Transverse colon (tissue), 4 donors: ENCODE results near the gene NPM3. TPM values are rescaled to one million over a fixed set of nuclear protein-coding genes. Genes with fewer than 3 reads are reported as not detected.
A peak's percentile ranks its signal among the peaks of the same experiment; 100 is the strongest.

Experiments
- DNase-seq: peaks from one replicate; pipeline ENCODE4 v3.0.0-alpha.2; 2019
- H3K27ac ChIP-seq, 4 donors: fragments of 200-600 bp; sonication (generic); 2 replicates each; pipeline ENCODE4 v1.5.1; 2016 to 2018; ENCODE audit warnings: inconsistent platforms in 4 of 4
- H3K27me3 ChIP-seq: fragments of 200-600 bp; sonication (generic); 2 replicates; pipeline ENCODE4 v1.5.1; 2017; ENCODE audit warnings: inconsistent platforms
- H3K36me3 ChIP-seq, 4 donors: fragments of 200-600 bp; sonication (generic); 2 replicates each; pipeline ENCODE4 v1.5.1; 2017 to 2019; ENCODE audit warnings: inconsistent platforms in 4 of 4
- H3K4me1 ChIP-seq, 4 donors: fragments of 200-600 bp; sonication (generic); 2 replicates each; pipeline ENCODE4 v1.5.1; 2017 to 2020; ENCODE audit warnings: inconsistent platforms in 4 of 4
- H3K4me3 ChIP-seq, 4 donors: fragments of 200-600 bp; sonication (generic); 1 replicate in 1 of 4; 2 replicates in 3 of 4; pipeline versions ENCODE4 v1.5.1 to v1.6.1; 2017 to 2019; ENCODE audit warnings: inconsistent platforms in 4 of 4
- H3K9me3 ChIP-seq, 2 donors: fragments of 200-600 bp; sonication (generic); 2 replicates each; pipeline ENCODE4 v1.5.1; 2017 to 2019; ENCODE audit warnings: inconsistent platforms in 2 of 2
- EP300 ChIP-seq: sonication (generic); formaldehyde crosslinking; IDR thresholded peaks from one replicate; pipeline ENCODE4 v1.6.1; 2017; ENCODE audit warnings: antibody characterized with exemption, low read depth
- POLR2A ChIP-seq: fragments of 450-650 bp; IDR thresholded peaks from one replicate; pipeline ENCODE4 v1.6.1; 2016; ENCODE audit warnings: antibody characterized with exemption, mild to moderate bottlenecking, moderate library complexity
- POLR2AphosphoS5 ChIP-seq, 3 donors: sonication (generic); formaldehyde crosslinking; IDR thresholded peaks; one replicate each; pipeline ENCODE4 v1.6.1; 2016; ENCODE audit warnings: antibody characterized with exemption in 3 of 3
- WGBS, 2 donors: methylation state at CpG; one replicate each; pipeline ENCODE4 v1.1.5; 2018; ENCODE audit warnings: low coverage in 1 of 2; 5-methylcytosine and 5-hydroxymethylcytosine counted together
- in situ Hi-C, 4 donors: fragments of 200-750 bp; cut with MboI; loops; one replicate each; pipeline versions ENCODE4 v1.15.0 to v1.15.1; 2017; ENCODE audit warnings: low sequenced_read_pairs in 3 of 4, low pct_ligation_motif_present in 1 of 4, low pct_unique_long_range_greater_than_20kb in 1 of 4
- intact Hi-C: fragments of 100-400 bp; cut with DNase I; formaldehyde crosslinking; loops from one replicate; pipeline ENCODE4 v1.15.1; 2023; ENCODE audit warnings: low total_unique reads
- total RNA-seq, 4 donors: library from RNA; depleted of rRNA; stranded (reverse); fragments of >200 nt; gene quantifications; one replicate each; pipeline ENCODE4 v1.1.0, GENCODE V29; 2016
- TF ChIP-seq, protein P1 (sequence below), 5 experiments: fragments of 200-600 bp in 3 of 5; fragments of 450-650 bp in 2 of 5; sonication (generic) in 3 of 5; IDR thresholded peaks; 1 replicate in 2 of 5; 2 replicates in 3 of 5; pipeline ENCODE4 v1.5.1; 2016 to 2017; ENCODE audit warnings: antibody characterized with exemption in 5 of 5, inconsistent platforms in 3 of 5, mild to moderate bottlenecking in 2 of 5, moderate library complexity in 1 of 5

Gene NPM3
- total RNA-seq, 4 donors from 2014 or later = 8.2 to 18.7 (median 12.7) TPM

- peaks cover 2 to 49% (median 42%) of the 10 kb centered on the region in 4 donors for H3K4me1 ChIP-seq
Measured at GRCh38 chr10:101814466-101815071, 31.3 kb upstream of the NPM3 start.

DNA sequence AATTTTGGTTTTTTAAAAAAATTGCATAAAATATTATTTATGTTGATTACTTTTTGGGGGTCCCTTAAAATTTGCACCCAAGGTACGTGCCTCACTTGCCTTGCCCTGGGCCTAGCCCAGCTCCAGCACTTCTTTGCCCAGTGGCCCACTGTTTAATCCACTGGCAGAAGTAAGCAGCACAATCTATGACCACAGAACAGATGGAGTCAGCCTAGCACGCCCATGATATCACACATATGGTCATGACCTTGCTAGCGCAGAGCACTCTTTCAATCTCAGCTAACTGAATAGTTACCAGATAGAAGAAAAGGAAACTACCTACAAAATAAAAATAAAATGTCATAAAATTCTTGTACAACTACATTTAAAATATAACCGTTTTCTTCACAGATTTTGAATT lies 29.4 kb upstream of the NPM3 start:
- in situ Hi-C loops (no loop called here), intact Hi-C loops (no loop called here)
- Histone ChIP-seq H3K4me3 (no peak overlapping the region), H3K9me3 (no peaks in the 10 kb centered on the region), H3K4me1 (peaks cover 0 to 40% (median 32%) of the 10 kb centered on the region in 4 donors), H3K36me3 (peaks cover 0 to 53% (median 20%) of the 10 kb centered on the region in 4 donors), H3K27ac (no peak overlapping the region), H3K27me3 (no peaks in the 10 kb centered on the region)
- WGBS, 2 donors = 77 to 87% methylated on average over 3 to 4 of the region's 4 CpGs
- TF ChIP-seq POLR2AphosphoS5 (IDR thresholded peaks at IDR 0.05) (no peak), EP300 (no peak), POLR2A (no peak)
- TF ChIP-seq, protein P1, sequence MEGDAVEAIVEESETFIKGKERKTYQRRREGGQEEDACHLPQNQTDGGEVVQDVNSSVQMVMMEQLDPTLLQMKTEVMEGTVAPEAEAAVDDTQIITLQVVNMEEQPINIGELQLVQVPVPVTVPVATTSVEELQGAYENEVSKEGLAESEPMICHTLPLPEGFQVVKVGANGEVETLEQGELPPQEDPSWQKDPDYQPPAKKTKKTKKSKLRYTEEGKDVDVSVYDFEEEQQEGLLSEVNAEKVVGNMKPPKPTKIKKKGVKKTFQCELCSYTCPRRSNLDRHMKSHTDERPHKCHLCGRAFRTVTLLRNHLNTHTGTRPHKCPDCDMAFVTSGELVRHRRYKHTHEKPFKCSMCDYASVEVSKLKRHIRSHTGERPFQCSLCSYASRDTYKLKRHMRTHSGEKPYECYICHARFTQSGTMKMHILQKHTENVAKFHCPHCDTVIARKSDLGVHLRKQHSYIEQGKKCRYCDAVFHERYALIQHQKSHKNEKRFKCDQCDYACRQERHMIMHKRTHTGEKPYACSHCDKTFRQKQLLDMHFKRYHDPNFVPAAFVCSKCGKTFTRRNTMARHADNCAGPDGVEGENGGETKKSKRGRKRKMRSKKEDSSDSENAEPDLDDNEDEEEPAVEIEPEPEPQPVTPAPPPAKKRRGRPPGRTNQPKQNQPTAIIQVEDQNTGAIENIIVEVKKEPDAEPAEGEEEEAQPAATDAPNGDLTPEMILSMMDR (IDR thresholded peaks at IDR 0.05) = no peak
- no peak for DNase-seq

More at GRCh38 chr10:101814466-101815071, 31.3 kb upstream of the NPM3 start:
- 70% methylated on average over 8 of the region's 8 CpGs for WGBS, 2 donors
- H3K36me3 ChIP-seq = peaks cover 0 to 36% (median 10%) of the 10 kb centered on the region in 4 donors
- no peaks in the 10 kb centered on the region for H3K9me3 ChIP-seq
- no peaks in the 10 kb centered on the region for H3K27me3 ChIP-seq
- intact Hi-C loops (no loop called here), in situ Hi-C loops (no loop called here)
- peak overlapping the region in 2 of 4 donors; percentile 89 to 93 for H3K4me3 ChIP-seq
- H3K27ac ChIP-seq = peak overlapping the region in 2 of 4 donors; percentile 13 to 35
- no peak for DNase-seq
- TF ChIP-seq, protein P1 (IDR thresholded peaks at IDR 0.05) = no peak
- no peak for TF ChIP-seq POLR2AphosphoS5 (IDR thresholded peaks at IDR 0.05)
- TF ChIP-seq POLR2A = no peak
- TF ChIP-seq EP300 = no peak

DNA sequence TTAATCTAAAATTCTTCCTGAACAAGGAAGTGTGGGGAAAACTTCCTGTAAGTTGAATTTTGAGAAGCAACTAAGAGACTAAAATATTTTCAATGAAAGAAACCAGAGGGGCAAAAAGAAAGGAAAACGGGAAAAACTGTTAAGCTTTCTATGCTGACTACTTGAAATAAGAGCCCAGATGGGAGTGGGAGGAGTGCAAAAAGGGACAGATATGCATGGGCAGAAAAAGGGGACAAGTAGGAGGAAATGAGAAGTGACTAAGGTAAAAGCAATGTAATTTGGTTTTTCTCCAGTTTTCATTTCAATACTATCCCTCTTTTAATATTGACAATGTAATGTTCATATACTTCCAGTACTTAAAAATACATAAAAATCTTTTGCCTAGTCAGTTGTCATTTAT lies 23.9 kb upstream of the NPM3 start:
- peaks cover 0 to 91% (median 45%) of the 10 kb centered on the region in 4 donors for H3K36me3 ChIP-seq
- no peaks in the 10 kb centered on the region for H3K9me3 ChIP-seq
- no peak for TF ChIP-seq EP300
- TF ChIP-seq, protein P1 (IDR thresholded peaks at IDR 0.05) = no peak
- no peak for TF ChIP-seq POLR2AphosphoS5 (IDR thresholded peaks at IDR 0.05)
- TF ChIP-seq POLR2A = no peak
- no peaks in the 10 kb centered on the region for H3K27me3 ChIP-seq
- no peak overlapping the region for H3K4me3 ChIP-seq
- H3K27ac ChIP-seq = no peak overlapping the region
- peaks cover 0 to 6% (median 0%) of the 10 kb centered on the region in 4 donors for H3K4me1 ChIP-seq
- DNase-seq = no peak
- WGBS, 2 donors = 78 to 85% methylated on average over 1 of the region's 1 CpG
- in situ Hi-C loops = no loop called here
- intact Hi-C loops = no loop called here

DNA sequence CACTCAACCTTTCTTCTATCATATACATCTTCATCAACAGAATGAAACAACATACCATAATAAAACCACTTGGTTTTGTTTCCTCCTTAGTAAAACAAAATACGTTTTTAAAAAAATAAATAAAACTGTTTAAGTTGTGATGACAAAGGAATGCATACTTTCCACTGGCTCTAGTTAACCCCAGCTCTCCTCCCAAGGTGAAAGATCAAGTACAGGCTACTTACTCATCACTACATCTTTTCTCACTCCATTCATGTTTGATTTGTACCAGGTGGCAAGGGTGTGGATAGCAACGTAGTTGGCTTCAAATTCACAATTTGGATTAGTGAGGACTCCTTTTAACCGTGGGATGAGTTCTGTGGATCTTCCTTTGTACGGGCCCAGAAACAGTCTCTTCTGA lies 20.3 kb upstream of the NPM3 start:
- H3K4me3 ChIP-seq = no peak overlapping the region
- no peaks in the 10 kb centered on the region for H3K4me1 ChIP-seq
- H3K27ac ChIP-seq = no peak overlapping the region
- peaks cover 0 to 95% (median 48%) of the 10 kb centered on the region in 4 donors for H3K36me3 ChIP-seq
- WGBS, 2 donors = 71 to 73% methylated on average over 4 of the region's 4 CpGs
- intact Hi-C loops = no loop called here
- DNase-seq = no peak
- TF ChIP-seq POLR2AphosphoS5 (IDR thresholded peaks at IDR 0.05) (no peak), POLR2A (no peak), EP300 (no peak)
- TF ChIP-seq, protein P1 (IDR thresholded peaks at IDR 0.05) = no peak
- in situ Hi-C loops = no loop called here
- H3K9me3 ChIP-seq = no peaks in the 10 kb centered on the region
- no peaks in the 10 kb centered on the region for H3K27me3 ChIP-seq
